ENCODE results near the gene TACR1.

The TACR1 gene

DNA sequence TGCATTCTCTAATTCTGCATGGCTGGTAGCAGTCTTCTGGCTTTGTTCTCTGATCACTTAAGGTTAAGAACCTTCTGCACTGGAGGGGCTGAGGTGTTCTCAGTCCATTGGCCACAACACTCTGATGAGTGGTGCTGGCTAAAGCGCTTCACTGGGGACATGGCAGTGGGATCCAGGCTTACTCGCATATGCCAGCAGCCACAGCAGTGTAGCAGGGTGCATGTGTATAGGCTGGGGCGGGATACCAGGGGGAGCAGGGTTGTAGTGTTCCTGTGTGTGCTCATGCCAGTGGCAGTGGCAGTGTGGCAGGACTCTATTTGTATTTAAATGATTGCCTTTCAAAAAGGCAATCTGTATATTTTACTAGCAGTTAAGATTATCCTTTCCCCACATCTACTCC, 11.1 kb upstream of the TACR1 start:
- no peak for DNase-seq (ENCODE audit: extremely low read depth, low read depth)
- TF ChIP-seq, protein P1, sequence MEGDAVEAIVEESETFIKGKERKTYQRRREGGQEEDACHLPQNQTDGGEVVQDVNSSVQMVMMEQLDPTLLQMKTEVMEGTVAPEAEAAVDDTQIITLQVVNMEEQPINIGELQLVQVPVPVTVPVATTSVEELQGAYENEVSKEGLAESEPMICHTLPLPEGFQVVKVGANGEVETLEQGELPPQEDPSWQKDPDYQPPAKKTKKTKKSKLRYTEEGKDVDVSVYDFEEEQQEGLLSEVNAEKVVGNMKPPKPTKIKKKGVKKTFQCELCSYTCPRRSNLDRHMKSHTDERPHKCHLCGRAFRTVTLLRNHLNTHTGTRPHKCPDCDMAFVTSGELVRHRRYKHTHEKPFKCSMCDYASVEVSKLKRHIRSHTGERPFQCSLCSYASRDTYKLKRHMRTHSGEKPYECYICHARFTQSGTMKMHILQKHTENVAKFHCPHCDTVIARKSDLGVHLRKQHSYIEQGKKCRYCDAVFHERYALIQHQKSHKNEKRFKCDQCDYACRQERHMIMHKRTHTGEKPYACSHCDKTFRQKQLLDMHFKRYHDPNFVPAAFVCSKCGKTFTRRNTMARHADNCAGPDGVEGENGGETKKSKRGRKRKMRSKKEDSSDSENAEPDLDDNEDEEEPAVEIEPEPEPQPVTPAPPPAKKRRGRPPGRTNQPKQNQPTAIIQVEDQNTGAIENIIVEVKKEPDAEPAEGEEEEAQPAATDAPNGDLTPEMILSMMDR (IDR thresholded peaks at IDR 0.05; ENCODE audit: low read depth, low read length), result no peak

DNA sequence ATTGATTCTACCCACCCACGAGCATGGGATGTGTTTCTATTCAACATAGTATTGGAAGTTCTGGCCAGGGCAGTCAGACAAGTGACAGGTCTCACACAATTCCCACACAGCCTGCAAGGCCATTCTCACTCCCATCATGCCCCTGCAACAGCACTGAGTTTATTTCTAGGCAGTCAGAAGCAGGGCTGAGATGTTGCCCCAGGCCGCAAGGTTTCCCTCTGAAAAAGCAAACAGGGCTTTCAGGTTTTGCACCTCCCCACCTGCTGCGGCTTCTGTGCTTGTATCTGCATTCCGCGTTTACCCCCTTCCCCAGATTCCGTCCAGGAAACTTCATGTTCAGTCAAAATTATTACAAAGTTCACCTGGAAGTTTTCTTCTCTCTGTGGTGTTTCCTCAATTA, 9.4 kb upstream of the TACR1 start:
- TF ChIP-seq, protein P1 (IDR thresholded peaks at IDR 0.05; ENCODE audit: low read depth, low read length), result no peak
- DNase-seq (ENCODE audit: extremely low read depth, low read depth), result no peak

DNA sequence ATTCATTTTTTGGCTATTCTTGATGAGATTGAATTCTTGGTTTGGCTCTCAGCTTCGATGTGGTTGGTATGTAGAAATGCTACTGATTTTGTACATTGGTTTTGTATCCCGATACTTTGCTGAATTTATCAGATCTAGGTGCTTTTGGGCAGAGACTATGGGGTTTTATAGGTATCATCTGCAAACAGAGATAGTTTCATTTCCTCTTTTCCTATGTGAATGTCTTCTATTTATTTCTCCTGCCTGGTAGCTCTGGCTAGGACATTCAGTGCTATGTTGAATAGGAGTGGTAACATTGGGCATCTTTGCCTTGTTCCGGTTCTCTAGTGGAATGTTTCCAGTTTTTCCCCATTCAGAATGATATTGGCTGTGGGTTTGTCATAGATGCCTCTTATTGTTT, 5.5 kb upstream of the TACR1 start:
- TF ChIP-seq, protein P1 (IDR thresholded peaks at IDR 0.05; ENCODE audit: low read depth, low read length), result no peak
- no peak for DNase-seq (ENCODE audit: extremely low read depth, low read depth)

DNA sequence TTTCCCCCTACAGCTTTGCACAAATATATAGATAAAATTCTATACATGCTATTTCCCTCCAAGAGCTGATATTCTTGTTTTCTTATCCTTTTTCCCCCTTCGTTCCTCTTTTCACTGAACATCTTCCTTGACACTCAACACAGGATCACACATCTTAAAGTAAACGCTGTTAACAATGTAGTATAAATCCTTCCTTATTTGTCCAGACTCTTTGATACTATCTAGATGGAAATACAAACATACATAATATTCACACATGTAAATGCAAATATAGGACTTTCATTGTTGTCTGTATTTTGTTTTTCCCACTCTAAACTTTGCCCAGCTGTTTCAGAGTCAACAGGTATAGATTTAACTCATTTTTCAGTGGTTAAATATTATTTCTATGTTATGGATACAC, 3.0 kb upstream of the TACR1 start:
- DNase-seq (ENCODE audit: extremely low read depth, low read depth), result no peak
- TF ChIP-seq, protein P1 (IDR thresholded peaks at IDR 0.05; ENCODE audit: low read depth, low read length), result no peak

DNA sequence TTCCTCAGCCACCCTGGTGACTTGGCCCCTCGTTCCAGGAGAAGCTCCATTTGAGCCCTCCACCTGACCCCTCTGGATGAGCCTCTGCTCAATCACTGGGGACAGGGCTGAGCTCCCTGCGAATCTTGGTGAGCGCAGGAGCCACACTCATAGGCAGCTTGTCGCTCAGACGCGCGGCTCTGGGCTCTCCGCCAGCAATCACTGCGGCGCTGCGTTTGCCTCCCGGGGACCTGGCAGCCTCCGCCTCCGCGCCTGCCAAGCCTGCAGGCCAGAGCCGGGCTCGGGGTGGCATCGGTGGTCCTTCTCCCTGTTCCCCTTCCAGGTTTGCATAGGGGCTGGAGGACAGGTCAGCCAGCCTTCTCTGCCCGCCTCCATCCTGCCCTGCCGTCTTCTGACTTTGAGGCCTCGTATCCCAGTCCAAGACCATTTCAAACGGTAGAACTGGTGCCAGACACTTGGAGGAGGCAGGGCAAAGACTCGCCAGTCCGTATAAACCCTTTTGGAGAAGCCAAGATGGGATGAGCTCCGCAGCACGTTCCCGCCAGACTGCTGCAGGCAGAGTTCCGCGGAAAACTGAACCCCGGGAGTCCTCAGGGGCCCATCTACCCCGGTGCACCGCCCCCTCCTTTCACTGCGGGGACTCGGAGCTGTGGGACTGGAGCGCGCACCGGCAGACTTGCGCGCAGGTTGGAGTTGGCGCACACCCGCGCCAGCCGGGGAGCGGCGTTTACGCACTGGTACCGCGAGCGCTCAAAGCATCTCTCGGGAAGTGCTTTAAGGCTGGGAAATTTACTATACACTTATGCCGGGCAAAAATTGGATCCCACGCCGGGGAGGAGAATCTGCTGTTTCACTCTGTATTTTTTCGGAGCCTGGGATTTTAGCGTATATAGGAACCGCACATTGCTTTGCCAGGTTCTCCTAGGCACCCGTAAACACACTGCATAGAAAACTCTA, 1.1 kb upstream of the TACR1 start:
- TF ChIP-seq, protein P1 (IDR thresholded peaks at IDR 0.05; ENCODE audit: low read depth, low read length), result no peak
- no peak for DNase-seq (ENCODE audit: extremely low read depth, low read depth)

DNA sequence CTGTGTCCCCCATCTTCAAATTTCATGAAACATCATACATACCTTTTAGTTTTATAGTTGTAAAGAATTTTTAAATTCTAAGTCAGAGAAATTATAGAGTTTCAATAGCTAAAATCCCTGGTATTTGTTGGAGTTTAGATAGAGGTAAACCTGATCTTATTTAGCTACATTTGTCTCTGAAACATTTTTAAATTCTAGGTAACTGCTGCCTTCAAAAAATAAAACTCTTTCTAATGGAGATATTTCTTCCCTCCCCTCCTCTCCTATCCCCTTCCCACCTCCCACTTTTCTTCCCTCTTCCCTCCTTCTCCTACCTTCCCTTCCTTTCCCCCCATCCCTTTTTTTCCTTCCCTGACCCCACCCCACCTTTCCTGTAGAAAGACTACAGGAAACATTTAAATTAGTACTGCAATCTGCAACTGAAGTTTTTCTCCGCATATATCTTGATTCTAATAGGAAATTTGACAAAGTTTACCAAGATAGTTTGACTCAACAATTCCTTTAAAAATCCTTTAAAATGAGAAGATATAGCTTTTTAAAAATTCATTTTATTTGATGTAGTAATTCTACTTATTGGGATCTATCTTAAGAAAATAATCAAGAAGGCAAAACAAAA, 4.1 kb downstream of the TACR1 start:
- TF ChIP-seq, protein P1 (IDR thresholded peaks at IDR 0.05; ENCODE audit: low read depth, low read length), result no peak
- DNase-seq (ENCODE audit: extremely low read depth, low read depth), result no peak
